GM19023 (cell line): ENCODE data around the gene PPIP5K1.
"Not testable (repeated sequence)": the region's sequence is repeated elsewhere in the genome, so short reads cannot be mapped to it uniquely, and the experiment has no call there.

Experiments
- ATAC-seq: cut with Tn5 transposase; IDR thresholded peaks from one replicate; pipeline ENCODE4 v1.9.1; 2021; ENCODE audit warnings: mild to moderate bottlenecking, moderate library complexity; ENCODE audit not compliant: unreplicated experiment

The PPIP5K1 gene

DNA sequence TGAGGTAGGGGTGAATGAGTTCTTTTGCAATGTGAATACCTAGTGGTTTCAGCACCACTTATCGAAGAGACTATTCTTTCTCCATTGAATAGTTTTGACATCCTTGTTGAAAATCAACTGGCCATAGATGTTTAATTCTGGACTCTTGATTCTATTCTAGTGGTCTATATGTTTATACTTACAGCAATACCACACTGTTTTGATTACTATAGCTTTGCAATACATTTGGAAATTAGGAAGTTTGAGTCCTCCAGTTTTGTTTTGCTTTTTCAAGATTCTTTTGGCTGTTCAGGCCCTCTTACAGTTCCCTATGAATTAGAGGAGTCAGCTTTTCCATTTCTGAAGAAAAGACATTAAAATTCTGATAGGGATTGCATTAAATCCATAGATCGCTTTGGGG, 42.5 kb downstream of the PPIP5K1 start:
- no peak for ATAC-seq

DNA sequence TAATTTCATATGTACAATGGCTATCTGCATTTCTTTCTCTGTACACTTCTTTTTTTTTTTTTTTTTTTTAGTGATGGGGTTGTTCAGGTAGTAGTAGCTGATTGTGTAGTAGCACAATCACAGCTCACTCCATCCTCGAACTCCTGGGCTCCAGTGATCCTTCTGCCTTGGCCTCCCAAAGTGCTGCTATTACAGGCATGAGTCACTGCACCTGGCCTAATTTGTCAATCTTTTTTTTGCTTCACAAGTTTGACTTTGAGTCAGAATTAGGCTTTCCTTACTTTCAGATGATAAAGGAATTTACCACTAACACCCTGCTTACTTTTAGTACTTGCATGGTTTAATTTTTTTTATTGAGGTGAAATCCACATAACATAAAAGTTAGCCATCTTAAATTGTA, 44.6 kb downstream of the PPIP5K1 start:
- ATAC-seq = no peak

GRCh38 chr15:43544266-43544665, 45.7 kb downstream of the PPIP5K1 start:
- no peak for ATAC-seq

- ATAC-seq = no peak
Observed at GRCh38 chr15:43541785-43542184, 48.2 kb downstream of the PPIP5K1 start.

- no peak for ATAC-seq
Observed at GRCh38 chr15:43538091-43538490, 51.9 kb downstream of the PPIP5K1 start.

GRCh38 chr15:43534897-43535296, 55.1 kb downstream of the PPIP5K1 start:
- no peak for ATAC-seq

DNA sequence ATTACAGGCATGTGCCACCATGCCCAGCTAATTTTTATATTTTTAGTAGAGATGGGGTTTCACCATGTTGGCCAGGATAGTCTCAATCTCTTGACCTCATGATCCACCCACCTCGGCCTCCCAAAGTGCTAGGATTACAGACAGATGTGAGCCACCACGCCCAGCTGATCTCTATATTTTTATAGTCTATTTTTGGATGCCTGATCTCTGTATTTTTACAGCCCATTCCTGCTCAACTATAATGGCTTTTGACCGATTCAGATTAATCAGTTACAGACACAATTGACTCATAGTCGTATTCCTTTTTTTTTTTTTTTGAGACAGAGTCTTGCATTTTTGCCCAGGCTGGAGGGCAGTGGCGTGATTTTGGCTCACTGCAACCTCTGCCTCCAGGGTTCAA, 57.2 kb downstream of the PPIP5K1 start:
- ATAC-seq = not testable (repeated sequence)

DNA sequence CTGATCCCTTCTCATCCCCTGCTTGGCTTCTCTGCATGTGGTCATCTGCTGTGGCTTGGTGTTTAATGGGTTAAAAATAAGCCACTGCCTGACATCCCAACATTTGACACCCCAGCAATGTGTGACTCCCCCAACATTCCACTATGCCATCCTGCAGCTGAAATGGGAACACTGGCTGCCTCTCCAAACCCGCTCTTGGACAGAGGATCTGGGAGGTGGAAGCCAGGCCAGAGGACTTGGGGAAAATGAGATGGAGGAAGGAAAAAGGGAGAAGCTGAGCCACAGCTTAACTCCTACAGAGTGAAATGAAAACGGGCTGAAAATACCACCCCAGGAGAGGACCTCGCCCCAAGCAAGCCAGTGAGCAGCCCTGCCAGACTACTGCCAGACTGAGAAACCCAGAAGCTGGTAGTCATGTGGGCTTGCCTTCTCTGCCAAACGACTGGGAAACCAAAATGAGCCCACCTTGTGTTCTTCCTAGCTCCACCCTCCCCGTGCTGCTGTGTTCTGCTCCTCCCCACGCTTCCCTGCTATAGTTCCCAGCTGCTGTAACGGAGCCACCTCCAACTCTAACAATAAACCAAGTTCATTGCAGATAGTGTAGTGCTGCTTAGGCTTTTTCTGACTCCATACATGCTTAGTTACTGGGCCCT, 58.9 kb downstream of the PPIP5K1 start:
- ATAC-seq = no peak

DNA sequence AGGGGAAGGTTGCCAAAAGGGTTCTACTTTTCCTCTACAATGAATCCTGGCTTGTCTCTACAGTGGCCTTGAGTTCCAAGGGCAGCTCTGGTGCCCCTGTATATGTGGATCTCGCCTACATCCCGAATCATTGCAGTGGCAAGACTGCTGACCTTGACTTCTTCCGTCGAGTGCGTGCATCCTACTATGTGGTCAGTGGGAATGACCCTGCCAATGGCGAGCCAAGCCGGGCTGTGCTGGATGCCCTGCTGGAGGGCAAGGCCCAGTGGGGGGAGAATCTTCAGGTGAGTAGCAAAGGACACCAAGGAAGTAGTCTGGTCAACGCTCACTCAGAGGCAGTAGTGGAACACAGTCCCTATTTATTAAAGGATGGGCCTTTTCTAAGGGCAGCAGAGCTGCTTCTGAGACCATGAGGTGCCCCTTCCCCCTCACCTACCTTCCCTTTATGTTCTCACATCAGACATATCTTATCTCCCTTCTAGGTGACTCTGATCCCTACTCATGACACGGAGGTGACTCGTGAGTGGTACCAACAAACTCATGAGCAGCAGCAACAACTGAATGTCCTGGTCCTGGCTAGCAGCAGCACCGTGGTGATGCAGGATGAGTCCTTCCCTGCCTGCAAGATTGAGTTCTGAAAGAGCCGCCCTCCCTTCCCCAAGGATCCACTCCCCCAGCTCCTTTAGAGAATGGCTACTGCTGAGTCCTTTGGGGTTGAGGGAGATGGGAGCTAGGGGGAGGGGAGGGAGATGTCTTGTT, 60.2 kb downstream of the PPIP5K1 start:
- no peak for ATAC-seq

GRCh38 chr15:43529141-43529540, 60.9 kb downstream of the PPIP5K1 start:
- no peak for ATAC-seq

- ATAC-seq = no peak
Observed at GRCh38 chr15:43528542-43529007, 61.4 kb downstream of the PPIP5K1 start.

GRCh38 chr15:43527802-43528541, 62.0 kb downstream of the PPIP5K1 start:
- ATAC-seq = no peak

DNA sequence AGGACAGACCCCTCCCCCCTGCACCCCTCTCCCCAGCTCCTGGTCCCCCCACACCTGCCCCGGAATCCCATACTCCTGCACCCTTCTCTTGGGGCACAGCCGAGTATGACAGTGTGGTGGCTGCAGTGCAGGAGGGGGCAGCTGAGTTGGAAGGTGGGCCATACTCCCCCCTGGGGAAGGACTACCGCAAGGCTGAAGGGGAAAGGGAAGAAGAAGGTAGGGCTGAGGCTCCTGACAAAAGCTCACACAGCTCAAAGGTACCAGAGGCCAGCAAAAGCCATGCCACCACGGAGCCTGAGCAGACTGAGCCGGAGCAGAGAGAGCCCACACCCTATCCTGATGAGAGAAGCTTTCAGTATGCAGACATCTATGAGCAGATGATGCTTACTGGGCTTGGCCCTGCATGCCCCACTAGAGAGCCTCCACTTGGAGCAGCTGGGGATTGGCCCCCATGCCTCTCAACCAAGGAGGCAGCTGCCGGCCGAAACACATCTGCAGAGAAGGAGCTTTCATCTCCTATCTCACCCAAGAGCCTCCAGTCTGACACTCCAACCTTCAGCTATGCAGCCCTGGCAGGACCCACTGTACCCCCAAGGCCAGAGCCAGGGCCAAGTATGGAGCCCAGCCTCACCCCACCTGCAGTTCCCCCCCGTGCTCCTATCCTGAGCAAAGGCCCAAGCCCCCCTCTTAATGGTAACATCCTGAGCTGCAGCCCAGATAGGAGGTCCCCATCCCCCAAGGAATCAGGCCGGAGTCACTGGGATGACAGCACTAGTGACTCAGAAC, 62.8 kb downstream of the PPIP5K1 start:
- ATAC-seq = no peak

GRCh38 chr15:43526261-43526930, 63.6 kb downstream of the PPIP5K1 start:
- ATAC-seq = no peak

DNA sequence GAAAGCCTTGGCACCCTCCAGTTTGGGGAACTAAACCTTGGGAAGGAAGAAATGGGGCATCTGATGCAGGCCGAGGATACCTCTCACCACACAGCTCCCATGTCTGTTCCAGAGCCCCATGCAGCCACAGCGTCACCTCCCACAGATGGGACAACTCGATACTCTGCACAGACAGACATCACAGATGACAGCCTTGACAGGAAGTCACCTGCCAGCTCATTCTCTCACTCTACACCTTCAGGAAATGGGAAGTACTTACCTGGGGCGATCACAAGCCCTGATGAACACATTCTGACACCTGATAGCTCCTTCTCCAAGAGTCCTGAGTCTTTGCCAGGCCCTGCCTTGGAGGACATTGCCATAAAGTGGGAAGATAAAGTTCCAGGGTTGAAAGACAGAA, 64.9 kb downstream of the PPIP5K1 start:
- ATAC-seq = no peak

DNA sequence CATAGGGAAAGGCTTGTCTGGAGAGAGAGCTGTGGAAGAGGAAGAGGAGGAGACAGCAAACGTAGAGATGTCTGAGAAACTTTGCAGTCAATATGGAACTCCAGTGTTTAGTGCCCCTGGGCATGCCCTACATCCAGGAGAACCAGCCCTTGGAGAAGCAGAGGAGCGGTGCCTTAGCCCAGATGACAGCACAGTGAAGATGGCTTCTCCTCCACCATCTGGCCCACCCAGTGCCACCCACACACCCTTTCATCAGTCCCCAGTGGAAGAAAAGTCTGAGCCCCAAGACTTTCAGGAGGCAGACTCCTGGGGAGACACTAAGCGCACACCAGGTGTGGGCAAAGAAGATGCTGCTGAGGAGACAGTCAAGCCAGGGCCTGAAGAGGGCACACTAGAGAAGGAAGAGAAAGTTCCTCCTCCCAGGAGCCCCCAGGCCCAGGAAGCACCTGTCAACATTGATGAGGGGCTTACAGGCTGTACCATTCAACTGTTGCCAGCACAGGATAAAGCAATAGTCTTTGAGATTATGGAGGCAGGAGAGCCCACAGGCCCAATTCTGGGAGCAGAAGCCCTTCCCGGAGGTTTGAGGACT, 65.7 kb downstream of the PPIP5K1 start:
- no peak for ATAC-seq

DNA sequence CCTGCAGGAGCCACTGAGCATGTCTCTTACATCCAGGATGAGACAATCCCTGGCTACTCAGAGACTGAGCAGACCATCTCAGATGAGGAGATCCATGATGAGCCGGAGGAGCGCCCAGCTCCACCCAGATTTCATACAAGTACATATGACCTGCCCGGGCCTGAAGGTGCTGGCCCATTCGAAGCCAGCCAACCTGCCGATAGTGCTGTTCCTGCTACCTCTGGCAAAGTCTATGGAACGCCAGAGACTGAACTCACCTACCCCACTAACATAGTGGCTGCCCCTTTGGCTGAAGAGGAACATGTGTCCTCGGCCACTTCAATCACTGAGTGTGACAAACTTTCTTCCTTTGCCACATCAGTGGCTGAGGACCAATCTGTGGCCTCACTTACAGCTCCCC, 66.4 kb downstream of the PPIP5K1 start:
- no peak for ATAC-seq

DNA sequence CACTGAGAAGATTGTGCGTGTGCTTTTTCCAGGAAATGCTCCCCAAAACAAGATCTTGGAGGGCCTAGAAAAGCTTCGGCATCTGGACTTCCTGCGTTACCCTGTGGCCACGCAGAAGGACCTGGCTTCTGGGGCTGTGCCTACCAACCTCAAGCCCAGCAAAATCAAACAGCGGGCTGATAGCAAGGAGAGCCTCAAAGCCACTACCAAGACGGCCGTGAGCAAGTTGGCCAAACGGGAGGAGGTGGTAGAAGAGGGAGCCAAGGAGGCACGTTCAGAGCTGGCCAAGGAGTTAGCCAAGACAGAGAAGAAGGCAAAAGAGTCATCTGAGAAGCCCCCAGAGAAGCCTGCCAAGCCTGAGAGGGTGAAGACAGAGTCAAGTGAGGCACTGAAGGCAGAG, 67.8 kb downstream of the PPIP5K1 start:
- no peak for ATAC-seq

DNA sequence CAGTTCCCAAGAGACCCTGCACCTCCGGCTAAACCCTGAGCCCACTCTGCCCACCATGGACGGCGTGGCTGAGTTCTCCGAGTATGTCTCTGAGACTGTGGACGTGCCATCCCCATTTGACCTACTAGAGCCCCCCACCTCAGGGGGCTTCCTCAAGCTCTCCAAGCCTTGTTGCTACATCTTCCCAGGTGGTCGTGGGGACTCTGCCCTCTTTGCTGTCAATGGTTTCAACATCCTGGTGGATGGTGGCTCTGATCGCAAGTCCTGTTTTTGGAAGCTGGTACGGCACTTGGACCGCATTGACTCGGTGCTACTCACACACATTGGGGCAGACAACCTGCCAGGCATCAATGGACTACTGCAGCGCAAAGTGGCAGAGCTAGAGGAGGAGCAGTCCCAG, 68.6 kb downstream of the PPIP5K1 start:
- no peak for ATAC-seq

GRCh38 chr15:43520138-43520537, 69.9 kb downstream of the PPIP5K1 start:
- ATAC-seq = no peak
